NCI-H460 (cell line): Measurements from ENCODE around the gene BRD1. TPM values are rescaled to one million over a fixed set of nuclear protein-coding genes. Genes with fewer than 3 reads are reported as not detected.

Experiments used
- DNase-seq: peaks from one replicate; pipeline ENCODE4 v3.0.0-alpha.2; 2016; ENCODE audit warnings: low read depth; ENCODE audit errors: extremely low read depth
- total RNA-seq: library from RNA; depleted of rRNA; stranded (reverse); fragments of >200 nt; shearing (Covaris generic); gene quantifications from 2 replicates; pipeline ENCODE4 v1.2.3, GENCODE V29; 2014

The BRD1 gene
- total RNA-seq, 1 experiment from 2014 or later: 15.5 TPM

DNA sequence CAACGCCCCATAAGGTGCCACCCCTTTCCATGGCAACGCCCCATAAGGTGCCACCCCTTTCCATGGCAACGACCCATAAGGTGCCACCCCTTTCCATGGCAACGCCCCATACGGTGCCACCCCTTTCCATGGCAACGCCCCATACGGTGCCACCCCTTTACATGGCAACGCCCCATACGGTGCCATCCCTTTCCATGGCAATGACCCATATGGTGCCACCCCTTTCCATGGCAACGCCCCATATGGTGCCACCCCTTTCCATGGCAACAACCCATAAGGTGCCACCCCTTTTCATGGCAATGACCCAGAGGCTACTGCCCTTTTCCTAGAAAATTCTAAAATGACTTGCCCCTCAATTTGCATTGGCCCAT, 72.1 kb downstream of the BRD1 start:
- no peak for DNase-seq

DNA sequence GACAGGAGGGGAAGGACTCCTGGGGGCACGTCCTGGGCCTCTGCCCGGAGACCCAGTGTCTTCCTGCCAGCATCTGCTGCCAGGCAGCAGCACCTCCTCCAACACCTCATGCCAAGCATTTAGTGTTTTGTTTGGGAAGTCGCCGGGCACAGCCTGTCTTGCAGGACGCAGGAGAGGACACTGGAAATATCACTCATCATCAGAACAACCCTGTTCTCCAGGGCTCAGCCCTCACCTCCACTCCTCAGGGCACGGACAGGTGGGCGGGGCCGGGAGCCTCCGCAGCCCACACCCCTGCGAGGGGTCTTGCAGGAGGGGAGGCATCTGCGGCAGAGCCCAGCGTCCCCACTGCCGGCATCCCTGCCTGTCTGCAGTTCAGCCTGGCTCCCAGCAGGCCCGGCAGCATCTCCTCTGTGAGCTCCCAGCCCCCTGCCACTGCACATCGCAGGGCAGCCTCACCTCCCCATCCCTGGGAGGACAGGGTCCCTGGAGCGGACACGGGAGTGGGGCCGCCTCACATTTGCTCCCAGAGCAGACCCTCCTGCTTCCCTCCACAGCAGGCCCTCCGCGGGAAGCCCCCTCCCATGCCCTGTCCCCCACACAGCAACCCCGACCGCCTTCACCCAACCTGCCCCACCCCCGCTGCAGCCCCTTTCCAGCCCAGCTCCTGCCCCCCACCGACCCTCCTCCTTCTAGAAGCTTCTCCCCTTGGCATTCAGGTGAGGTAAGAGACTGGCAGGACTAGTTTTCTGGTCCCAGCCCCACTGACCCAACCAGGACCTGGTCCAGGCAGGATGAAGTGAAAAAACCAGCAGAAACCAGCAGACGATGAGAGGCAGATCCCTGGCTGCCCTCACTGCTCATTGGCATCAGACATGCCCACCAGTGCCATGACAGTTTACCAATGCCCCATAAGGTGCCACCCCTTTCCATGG, 72.7 kb downstream of the BRD1 start:
- DNase-seq: no peak

DNA sequence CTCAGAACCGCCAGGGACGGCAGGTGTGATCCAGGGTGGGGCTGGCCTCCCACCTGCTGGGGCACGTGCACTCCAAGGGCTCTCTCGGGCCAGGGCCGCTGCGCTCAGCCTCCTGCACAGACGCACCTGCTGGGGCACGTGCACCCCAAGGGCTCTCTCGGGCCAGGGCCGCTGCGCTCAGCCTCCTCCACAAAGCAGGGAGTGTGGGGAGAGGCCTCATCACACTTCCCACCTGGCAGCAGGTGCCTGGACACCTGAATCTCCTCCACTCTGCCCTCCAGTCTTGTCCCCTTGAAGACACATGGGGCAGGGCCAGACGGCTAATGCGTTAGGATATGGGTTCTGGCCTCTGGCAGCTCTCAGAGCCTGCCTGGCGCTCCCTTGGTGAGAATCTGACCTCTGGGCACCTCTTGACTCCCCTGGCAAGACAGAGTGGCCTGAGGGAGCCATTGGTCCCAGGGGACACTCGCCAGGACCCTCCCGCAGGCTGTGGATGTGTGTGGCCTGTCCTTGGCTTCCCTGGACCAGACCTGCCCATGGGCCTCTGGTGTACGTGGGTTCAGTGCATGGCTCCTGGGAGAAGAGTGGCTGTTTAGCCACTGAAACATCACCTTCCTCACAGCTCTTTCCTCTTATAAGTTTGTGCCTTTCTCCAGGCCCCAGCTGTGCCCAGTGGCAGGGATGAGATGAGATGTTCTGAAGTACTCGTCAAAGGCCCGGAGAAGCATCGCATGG, 73.5 kb downstream of the BRD1 start:
- no peak for DNase-seq

DNA sequence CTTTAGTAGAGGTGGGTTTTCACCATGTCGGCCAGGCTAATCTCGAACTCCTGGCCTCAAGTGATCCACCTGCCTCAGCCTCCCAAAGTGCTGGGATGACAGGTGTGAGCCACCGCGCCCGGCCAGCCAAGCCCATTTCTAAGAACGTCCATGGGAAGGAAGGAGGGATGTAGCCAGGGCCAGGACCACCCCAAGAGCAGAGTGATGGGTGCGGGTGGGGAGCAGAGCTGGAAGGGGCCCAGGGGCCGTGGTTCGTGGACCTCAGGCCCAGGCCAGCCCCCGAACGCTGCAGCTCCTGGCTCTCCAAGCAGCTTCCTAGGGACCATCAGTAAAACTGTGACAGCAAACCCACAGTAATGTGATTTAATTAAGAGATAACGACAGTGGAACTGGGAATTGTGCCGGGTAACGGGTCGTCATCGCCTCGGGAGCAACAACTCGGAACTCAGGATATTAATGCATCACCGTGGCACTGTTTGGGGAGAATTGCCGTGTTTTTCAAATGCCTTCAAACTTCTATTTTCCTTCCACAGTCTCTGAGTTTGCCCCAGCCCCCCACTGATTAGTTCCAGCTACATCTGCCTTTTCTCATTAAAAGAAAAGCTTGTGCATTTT, 74.3 kb downstream of the BRD1 start:
- DNase-seq: no peak

DNA sequence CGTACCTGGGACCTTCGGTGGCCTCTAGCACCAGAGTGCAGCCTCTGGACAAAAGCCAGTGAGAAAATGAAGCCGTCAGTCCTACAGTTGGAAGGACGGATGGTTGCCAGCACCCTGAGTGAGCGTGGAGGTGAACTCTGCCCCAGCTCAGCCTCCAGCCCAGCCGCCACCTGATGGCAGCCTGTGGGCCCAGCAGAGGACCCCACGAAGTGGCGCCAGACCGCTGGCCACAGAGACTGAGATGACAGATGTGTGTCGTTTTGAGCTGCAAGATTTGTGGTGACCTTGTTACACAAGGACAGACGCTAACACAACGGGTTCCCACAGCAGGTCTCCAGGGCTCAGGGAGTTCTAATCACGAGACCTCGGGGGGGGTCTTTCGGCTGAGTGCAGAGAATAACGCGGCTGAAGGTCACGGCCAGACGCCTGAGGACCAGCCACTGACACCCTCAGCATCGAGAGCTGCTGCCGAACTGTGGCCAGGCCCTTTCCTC, 75.0 kb downstream of the BRD1 start:
- DNase-seq: no peak

DNA sequence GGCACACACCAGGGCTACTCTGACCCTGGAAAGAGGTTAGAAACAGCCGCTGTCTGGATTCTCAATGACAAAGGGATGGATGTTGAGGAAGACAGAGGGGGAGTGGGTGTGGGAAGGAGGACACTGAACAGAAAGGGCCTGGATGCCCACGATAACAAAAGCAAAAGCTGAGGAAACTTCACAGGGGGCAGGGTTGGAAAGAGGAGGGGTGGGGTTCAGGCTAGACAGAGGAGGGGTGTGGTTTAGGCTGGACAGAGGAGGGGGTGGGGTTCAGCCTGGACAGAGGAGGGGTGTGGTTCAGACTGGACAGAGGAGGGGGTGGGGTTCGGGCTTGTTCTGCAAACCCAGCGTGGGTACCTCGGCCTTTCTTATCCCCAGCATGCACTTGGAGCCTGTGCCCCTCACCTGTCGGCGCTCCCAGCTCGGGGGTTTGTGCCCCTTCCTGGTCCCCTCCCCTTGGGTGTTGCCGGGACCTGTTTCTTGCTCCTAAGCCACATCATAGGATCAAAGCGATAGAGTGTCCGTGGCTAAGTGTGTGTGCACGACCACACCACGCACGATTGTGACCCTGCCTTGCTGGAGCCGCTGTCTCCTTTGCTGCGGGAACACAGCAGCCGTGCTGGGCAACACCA, 75.6 kb downstream of the BRD1 start:
- no peak for DNase-seq

DNA sequence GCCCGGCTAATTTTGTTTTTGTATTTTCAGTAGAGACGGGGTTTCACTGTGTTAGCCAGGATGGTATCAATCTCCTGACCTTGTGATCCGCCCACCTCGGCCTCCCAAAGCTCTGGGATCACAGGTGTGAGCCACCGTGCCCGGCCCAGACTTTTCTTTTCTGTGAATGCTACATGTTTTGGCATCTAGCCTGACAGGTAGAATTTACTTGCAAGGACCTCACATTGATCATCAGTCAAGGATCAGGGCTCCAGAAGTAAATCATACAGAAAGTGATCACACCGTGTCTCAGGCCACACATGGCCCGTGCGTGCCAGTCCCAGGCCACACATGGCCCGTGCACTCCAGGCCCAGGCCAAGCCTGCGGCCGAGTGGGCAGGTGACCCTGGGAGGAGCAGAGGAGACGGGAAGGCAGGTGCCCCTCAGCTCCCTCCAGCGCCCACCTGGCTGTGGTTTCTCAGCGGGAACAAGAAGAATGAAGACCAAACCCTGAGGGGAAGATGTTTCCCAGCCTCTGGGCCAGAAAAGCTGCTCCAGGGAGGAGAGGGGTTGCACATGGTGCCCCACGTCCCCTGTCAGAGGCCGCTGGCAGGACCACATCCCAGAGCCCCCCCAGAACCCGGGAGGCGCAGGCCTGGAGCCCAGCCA, 76.2 kb downstream of the BRD1 start:
- DNase-seq: no peak

DNA sequence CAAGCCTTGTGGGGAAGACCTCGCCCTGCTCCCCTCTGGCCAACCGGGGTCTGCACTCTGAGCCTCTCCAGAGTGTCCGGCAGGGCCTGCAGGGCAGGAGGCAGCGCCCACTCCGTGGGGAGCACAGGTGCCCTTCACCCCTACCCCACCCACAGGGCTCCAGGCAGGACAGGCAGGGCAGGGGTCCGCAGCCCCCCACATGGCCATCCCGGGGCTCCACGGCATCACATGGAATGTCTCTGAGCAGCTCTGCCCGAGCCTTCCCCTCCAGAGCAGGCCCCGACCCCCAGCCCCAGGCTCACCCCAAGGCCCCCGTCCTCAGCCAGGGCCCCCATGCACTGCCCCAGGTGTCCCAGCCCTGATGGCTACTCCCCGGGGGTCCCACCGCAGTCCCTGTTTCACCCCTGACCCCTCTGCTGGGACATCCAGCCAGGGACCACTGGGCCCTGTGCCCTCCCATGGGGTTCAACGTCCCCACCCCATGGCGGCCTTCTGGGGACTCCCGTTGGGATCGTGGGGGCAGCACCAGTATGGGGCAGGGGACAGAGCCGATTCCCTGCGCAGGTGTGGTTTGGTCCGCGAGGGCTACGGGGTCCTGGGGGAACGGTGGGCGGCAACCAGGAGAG, 77.7 kb downstream of the BRD1 start:
- DNase-seq: no peak

DNA sequence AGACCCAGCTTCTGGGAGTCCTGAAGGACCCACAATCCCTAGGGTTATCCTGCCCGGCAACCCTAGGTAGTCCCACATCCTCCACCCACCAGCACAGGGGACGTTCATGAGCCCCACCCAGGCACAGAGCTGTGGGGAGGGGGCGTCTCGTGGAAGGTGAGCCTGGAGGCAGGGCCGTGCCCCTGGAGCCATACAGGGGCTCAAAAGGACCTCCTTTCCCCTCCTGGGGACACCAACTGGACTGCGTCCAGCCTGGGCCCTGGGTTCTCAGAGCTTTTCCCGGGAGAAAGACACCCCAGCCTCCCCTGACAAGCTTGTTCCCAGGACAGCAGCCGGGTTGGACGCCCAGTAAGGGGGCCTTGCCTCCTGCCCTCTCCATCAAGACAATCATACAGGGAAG, 78.4 kb downstream of the BRD1 start:
- DNase-seq: no peak

DNA sequence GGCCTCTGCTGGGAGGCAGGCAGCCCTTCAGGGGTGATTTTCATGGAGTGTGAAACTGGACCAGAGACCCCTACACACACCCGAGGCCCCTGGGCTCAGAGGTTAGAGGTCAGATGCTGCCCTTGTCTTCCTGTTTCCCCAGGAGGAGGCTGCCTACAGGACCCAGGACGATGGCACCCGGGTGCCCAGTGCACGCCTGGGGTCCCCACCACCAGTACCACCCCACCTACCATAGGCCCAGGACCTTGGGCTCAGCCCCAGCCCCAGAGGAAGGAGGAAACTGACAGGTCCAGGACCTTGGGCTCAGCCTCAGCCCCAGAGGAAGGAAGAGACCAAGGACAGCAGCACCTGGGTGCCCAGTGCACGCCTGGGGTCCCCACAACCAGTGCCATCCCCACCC, 79.2 kb downstream of the BRD1 start:
- no peak for DNase-seq

DNA sequence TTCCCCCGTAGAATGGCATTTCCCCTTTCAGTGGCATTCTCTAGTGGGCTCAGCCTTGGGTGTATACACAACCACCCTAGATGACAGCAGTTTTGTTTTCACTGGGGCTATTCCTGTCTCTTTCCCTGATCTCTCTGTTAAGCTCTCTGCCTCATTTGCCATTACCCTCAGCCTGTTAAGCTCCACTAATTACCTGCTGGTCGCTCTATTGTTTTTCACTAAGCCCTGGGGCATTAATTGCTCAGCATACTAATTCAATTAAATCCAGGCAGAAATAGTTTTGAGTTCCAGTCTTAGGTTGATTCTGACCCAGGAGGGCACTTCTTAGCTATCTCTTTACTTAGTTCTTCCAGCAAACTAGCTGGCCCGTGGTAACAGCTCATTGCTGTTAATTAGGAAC, 80.0 kb downstream of the BRD1 start:
- DNase-seq: no peak

DNA sequence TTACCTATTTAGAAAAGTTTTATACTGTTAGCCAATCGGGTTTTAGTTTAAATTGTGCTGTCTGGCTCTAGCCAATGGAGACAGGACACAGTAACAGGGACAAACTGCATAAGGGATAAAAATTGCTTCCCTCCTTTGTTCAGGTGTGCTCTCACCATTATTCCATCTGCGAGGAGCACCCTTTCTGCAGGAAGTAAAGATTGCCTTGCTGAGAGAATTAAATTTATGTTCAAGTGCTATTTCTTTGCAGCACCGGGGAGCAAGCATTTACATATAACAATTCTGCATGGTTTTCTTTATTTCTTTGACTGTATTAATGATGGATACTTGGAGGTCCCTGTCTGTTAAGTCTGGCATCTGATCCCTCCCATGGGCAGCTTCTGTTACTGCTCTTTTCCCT, 80.5 kb downstream of the BRD1 start:
- no peak for DNase-seq

DNA sequence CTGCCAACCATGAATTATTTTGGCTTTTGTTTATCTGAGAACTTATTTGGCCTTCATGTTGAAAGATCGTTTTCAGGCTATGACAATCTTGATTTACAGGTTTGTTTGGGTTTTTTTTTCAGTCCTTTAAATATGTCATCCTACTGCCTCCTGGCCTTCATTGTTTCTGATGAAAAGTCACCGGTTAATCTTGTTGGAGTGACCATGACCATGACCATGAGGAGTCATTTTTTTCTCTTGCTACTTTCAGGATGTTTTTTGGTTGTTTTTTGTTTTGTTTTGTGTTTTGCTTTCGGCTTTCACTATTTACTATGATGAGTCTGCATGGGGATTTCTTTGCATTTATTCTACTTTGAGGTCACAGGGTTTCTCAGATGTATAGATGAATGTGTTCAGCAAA, 81.6 kb downstream of the BRD1 start:
- DNase-seq: no peak

DNA sequence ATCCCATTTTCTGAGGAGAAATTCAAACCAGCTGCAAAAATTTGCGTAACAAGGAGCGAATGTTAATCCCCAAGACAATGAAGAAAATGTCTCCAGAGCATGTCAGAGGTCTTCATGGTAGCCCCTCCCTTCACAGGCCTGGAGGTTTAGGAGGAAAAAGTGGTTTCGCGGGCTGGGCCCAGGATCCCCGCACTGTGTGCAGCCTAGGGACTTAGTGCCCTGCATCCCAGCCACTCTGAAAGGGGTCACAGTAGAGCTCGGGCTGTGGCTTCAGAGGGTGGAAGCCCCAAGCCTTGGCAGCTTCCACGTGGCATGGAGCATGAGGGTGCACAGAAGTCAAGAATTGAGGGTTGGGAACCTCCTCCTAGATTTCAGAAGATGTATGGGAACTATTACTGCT, 87.4 kb downstream of the BRD1 start:
- no peak for DNase-seq

DNA sequence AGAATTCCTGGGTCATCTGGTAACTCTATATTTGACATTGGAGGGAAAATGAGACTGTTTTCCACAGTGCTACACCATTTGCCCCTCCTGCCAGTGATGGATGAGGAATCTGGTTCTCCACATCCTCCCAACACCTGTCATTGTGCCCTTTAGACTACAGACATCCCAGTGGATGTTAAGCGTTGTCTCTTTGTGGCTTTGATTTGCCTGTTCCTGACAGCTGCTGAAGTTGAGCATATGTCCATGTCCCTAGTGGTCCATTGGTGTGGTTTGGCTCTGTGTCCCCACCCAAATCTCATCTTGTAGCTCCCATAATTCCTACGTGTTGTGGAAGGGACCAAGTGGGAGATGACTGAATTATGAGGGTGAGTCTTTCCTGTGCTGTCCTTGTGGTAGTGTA, 88.5 kb downstream of the BRD1 start:
- no peak for DNase-seq

DNA sequence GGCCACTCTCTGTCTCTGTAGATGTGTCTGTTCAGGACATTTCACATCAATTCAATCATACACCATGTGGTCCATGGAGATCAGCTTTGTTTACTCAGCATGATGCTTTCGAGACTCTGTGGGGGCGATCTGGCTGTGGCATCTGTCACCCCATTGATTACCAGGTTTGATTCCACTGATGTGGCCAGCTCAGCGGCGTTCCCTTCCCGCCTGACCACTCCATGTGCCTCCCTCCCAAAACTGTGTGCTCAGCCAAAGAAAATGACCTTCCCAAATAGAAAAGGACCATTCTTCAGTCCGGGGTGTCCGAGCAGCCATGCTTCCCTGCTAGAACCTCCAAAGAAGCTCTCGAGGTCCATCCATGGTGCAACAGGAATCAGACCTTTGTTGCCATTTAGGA, 89.1 kb downstream of the BRD1 start:
- no peak for DNase-seq

DNA sequence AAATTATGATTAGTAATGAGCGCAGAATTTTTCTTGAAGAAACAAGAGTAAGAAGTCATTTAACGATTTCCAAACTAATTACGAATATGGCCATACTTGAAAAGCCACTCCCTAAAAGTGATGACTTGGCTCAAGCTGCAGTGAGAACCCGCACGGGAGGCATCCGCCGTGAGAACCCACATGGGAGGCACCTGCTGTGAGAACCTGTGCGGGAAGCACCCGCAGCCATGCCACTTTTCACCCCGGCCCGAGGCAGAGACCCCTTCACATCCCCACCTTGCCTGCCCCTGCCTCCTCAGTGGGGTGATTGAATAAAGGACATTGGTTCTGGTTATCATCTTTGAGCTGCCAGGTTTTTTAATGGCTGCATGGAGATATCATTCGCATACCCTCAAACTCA, 89.7 kb downstream of the BRD1 start:
- DNase-seq: no peak

DNA sequence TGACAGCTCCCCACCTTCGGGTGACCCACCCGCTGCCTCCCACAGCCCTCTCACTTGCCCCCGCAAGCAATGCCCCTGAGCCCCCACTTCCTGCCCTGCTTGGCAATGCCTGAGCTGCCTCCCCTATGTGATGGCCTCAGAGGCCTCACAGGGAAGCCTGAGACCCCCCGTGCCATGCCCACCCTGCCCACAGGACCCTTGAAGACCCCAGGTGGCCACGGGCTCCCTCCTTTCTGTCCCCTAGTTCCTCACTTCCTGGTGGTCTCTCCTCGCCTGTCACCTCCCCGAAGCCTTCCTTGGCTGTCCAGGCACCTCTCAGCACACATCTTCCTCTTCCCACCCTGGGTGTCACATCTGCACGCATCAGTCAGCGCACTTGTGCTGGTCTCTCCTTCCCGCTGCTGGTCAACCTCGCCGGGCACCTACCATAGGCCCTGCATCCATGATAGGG, 90.5 kb downstream of the BRD1 start:
- DNase-seq: no peak

DNA sequence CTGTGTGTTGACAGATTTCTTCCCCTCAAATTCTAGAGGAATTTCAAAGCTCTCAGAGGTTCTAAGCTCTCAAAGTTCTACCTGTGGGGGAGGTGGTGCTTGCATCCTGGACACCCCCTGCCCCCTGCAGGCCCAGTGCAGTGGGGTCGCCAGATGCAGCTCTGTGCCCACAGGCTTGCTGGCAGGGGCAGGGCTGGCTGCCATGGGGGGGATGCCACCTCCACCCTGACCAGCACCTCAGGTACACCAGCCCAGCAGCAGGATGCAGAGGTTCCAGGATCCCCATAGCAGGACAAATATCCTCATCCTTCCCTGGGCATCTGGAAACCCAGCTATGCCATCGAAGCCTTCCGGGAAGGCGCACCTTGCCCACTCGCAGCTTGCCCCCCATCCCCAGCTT, 91.1 kb downstream of the BRD1 start:
- no peak for DNase-seq

DNA sequence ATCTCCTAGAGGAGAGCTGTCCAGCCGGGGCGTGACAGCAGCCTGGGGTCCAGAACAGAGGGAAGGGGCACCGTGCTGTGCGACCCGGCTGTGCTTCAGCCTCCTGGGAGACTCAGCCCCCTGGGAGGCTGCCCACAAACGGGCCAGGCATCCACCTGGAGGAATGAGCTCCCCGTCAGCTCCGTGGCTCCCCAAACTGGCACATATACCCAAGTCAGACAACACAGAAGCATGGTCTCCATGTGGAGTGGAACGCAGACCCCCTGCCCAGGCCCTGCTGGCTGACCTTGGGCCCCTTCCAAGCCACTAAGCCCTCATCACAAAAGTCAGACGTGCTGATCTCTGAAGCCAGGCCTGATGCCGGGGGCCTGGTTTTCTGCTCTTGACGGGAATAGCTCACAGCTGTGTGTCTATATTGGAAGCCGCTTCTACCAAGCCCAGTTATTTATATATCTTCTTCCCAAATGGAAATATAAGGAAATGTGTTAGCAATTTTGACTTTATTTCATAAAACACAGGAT, 91.7 kb downstream of the BRD1 start:
- DNase-seq: no peak
